NCI-H460 (cell line): ENCODE measurements around the gene TTC7B. TPM values are rescaled to one million over a fixed set of nuclear protein-coding genes. Genes with fewer than 3 reads are reported as not detected.
"Not testable (repeated sequence)": the region's sequence is repeated elsewhere in the genome, so short reads cannot be mapped to it uniquely, and the experiment has no call there.

Experiments
- DNase-seq: peaks from one replicate; pipeline ENCODE4 v3.0.0-alpha.2; 2016; ENCODE audit warnings: low read depth; ENCODE audit errors: extremely low read depth
- polyA plus RNA-seq: library from polyadenylated mRNA; depleted of rRNA; stranded (reverse); fragments of >200 nt; gene quantifications from 2 replicates; pipeline ENCODE4 v1.2.3, GENCODE V29; 2014; cell fraction: nucleus; rRNA removed
- total RNA-seq: library from RNA; depleted of rRNA; stranded (reverse); fragments of >200 nt; shearing (Covaris generic); gene quantifications from 2 replicates; pipeline ENCODE4 v1.2.3, GENCODE V29; 2014; rRNA removed

Gene TTC7B, protein sequence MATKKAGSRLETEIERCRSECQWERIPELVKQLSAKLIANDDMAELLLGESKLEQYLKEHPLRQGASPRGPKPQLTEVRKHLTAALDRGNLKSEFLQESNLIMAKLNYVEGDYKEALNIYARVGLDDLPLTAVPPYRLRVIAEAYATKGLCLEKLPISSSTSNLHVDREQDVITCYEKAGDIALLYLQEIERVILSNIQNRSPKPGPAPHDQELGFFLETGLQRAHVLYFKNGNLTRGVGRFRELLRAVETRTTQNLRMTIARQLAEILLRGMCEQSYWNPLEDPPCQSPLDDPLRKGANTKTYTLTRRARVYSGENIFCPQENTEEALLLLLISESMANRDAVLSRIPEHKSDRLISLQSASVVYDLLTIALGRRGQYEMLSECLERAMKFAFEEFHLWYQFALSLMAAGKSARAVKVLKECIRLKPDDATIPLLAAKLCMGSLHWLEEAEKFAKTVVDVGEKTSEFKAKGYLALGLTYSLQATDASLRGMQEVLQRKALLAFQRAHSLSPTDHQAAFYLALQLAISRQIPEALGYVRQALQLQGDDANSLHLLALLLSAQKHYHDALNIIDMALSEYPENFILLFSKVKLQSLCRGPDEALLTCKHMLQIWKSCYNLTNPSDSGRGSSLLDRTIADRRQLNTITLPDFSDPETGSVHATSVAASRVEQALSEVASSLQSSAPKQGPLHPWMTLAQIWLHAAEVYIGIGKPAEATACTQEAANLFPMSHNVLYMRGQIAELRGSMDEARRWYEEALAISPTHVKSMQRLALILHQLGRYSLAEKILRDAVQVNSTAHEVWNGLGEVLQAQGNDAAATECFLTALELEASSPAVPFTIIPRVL
- 35.0 and 40.9 TPM in 2 replicates for total RNA-seq
- polyA plus RNA-seq: 23.7 and 23.8 TPM in 2 replicates

DNA sequence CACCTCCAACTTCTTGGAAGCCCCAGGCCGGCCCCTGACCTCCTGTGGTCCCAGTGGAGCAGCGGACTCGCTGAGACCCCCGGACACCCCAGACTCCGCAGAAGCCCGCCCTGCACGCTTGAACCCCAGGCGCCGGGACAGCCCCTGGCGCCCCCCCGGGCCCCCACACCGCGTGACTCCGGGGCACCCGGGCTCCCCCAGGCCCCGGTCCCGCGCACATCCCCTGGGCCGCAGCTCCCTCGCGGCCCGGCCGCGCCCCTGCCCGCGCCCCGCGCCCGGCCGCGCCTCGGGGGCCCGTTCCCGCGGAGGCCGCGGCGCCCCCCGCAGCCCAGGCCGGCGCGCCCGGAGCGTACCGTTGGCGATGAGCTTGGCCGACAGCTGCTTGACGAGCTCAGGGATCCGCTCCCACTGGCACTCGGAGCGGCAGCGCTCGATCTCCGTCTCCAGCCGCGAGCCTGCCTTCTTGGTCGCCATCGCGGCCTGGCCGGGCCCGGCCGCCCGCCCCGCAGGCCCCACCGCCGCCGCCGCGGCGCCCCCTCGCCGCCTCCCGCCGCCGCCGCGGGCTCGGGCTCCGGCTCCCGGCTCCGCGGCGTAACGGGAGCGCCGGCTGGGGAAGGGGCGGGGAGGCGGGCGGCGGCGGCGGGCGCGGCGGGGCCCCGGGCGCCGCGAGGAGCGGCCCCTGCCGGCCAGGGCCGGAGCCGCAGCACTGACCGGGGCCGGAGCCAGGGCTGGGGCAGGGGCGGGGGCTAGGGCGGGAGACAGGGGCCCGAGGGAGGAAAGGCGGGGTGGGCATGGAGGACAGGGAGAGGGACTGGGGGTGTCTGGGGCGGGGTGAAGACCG lies at the start of gene TTC7B:
TSS of gene TTC7B (minus strand) at position 609 of the 841 bp plus-strand sequence. CDS start at position 474, 135 bp downstream.
- peak; percentile 32 for DNase-seq

DNA sequence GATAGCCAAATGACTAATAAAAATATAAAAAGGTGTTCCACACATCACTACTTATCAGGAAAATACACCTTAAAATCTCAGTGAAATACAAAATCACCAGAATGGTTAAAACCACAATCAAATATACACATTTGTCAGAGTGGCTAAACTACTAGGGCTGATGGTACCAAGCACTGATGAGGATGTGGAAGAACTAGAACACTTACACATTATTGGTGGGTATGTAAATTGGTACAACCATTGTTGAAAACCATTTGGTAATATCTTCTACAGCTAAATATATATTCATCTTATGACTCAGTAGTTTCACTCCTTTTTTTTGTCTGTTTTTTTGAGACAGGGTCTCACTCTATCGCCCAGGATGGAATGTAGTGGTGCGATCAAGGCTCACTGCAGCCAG lies 48.5 kb upstream of the TTC7B start:
- DNase-seq: no peak

DNA sequence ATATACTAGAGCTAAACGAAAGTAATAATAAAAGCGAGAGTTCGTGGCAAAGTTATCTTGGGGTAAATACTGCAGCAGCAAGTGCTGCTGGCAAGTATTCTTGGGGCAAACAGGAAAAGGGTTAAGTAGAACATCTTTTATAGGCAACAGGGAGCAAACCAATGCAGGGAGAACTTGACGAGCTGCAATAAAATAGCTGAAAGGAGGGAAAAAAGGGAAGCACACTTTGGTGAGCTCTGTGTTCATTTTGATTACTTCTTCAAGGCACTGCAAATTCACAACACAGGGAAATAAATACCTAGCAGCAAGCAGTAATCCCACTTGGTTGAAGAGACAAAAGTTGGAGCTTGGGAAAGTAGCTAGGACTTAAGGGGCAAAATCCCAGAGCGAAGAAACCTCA lies 42.3 kb upstream of the TTC7B start:
- no peak for DNase-seq

DNA sequence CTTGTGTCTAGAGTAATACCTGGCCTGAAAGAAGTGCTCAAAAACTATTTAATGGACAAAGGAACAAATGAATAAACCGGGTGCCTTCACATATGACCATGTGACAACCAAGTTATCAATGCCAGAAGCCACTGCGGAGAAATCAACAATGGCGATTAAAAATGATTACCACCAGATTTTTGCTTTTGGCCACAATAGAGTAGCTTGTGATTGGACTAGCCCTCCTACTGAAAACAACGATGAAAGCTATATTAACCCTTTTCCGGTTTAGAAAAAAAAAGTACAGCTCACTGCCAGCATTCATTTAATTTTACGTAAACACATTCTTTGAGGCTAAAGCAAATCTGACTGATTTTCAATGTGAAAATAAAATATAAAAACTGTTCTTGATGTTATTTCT lies 41.6 kb upstream of the TTC7B start:
- no peak for DNase-seq

DNA sequence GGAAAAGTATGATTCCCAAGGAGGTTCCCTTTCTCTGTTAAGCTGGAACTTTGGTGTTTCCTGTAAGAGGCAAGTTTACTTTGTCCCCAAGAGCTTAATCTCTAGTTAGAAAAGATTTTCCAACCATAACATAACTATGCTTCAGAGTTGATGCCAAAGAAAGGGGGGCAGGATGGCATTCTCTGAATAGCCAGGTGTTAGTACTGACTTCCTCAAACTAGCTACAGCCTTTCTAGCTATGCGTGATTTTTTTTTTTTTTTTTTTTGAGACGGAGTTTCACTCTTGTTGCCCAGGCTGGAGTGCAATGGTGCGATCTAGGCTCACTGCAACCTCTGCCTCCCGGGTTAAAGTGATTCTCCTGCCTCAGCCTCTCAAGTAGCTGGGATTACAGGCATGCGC lies 39.9 kb upstream of the TTC7B start:
- not testable (repeated sequence) for DNase-seq

DNA sequence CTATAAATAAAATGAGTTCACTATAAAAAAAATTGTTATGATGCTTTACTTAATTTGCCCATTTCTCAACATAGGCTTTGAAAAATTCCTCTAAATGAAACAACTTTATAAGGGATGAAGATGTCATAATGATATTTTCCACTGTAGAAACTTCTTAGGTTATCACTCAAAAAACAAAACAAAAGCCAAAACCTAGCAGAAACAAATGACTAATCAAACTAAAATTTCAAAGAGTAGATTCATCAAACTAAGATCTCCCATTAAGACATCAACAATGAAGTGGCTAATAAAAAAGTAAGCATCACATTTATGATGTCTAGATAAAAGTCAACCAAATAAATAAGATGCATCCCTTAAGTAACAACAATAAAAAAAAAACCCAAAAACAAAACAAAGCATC lies 36.9 kb upstream of the TTC7B start:
- no peak for DNase-seq

DNA sequence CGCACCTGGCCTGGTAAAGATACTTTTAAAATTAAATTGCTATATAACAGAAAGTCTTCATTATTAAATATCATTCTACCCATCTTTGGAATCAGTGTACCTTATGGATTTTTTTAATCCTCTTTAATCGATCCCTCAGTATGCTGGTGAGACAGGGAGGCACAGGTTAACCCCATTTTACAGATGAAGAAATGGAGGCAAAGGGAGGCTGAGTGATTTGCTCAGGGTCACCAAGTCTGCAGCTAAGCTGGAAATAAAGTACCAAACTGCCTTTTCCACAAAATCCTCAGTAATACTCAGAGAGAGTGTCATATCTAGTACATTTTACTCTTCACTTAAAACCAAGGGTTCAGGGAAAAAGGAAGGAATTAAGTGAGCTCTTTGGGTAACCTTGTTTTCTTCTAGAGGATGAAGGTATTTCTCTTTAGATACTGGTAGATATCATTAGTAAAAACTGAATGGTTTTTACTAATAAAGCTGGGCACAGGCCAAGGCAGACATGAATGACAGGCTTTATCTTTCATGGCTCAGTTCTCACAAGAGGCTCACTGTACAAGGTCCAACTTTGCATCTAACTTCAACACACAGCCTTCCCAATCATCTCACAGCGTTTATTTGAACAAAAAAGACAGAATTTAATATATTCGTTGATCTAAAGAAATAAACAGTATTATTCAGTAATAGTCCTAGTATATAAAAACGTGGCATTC lies 35.3 kb upstream of the TTC7B start:
- no peak for DNase-seq

DNA sequence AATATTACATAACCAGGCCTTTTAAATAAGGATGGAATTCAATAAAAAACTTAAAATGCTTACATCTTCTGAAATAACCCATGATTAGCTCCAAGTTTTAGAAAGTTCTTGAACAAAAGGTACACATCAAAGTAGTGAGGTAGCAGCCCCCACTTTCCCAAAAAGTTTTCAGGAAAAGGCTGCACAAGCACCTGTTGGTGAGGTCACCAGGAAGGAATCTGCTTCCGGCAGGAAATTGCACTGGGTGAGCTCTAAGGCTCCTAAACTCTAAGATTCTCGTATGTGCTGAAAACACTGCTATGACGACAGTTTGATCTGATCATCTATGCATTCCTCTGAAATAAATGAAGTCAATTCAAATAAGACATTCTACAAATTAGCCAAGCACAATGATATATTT lies 34.3 kb upstream of the TTC7B start:
- no peak for DNase-seq

DNA sequence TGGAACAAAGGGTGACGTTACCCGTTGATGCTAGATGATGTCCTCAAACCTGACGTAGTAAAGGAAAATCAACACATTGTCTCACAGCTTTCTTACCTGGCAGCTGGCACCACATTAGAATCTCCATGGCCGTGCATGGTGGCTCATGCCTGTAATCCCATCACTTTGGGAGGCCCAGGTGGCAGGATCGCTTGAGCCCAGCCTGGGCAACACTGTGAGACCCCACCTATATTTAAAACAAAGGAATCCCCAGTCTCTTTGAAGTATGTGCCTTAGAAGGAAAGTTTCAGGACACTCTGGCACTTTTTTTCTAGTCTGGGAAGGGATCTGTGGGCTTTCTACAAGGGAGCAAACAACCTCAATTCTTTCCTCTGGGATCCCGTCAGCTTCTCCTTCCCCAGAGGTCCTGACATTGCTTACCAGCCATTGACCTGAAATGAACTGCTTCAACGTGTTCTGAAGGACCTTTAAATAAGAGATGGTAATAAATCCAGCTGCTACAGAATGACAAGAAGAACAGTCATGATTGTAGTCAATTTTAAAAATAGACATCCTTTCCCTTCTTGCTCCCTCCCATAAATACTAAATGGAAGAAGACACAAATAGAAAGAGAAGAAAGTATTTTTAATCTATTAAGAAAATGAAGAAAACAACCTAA lies 33.7 kb upstream of the TTC7B start:
- no peak for DNase-seq

DNA sequence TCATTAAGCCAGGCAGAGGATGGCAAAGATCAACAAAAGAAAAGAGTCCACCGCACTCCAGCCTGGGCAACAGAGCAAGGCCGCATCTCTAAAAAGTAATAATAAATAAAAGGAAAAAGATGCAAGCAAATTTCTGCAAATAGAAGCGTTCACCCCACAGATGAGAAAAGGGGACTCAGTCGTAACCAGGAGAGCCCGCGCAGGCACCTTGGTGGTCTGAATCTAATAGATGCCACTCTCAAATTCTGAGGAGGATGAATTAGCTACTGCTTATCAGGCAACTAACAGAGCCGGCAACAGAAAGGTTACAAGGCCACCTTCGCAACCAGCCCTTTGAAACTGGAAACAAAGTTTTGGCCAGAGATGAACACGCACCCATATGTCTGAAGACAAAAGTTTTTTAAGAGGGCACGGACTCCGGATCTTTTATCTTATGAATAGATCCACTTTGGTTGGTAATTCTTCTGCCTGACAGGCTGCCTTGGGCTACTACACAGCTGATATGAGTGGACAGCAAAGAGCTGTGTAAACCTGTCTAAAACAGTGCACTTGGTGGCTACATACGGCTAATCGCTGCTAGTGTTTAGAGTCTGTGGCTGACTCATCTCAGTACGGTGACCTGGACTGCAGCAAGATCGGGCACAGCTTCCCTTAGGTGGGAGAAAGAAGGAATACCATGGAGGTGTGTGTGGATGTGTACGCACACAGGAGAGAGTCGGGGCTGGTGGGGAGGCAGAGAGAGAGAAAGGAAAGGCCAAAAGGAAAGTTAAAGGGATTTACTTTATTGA lies 32.9 kb upstream of the TTC7B start:
- DNase-seq: no peak

DNA sequence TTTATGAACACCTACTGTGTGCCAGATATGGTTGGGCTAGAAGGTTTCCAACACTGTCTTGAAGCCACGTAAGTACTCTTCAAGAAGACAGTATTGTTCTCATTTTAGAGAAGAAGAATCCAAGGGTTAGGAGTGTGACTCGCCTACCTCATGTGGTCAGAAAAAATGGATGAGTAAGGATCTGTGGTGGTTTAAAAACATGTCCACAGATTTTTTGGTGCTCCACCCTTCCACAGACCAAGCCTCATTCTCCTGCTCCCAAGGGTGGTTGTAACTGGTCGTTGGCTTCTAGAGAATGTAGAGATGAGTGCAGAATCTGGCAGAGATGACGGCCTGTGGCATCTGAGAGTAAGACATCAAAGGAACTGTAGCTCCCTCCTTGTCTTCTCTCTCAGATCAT lies 30.3 kb upstream of the TTC7B start:
- DNase-seq: no peak

DNA sequence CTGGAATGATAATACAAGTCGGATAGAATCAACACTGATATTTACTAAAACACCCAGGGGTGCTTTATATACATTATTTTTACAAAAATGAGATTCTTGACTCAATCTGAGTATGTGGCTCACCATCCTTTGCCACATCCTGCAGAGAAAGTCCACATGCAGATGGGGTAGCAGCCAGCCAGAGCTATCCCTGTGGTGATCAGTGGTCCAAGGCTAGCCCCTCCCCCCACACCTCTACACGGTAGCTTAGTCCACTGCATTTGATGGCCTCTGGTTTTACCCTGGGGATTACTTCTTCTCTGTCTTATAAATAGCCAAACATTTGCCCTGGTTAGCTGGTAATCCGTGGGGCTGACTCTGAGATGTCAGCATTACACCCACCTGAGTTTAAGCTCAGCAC lies 28.1 kb upstream of the TTC7B start:
- no peak for DNase-seq

DNA sequence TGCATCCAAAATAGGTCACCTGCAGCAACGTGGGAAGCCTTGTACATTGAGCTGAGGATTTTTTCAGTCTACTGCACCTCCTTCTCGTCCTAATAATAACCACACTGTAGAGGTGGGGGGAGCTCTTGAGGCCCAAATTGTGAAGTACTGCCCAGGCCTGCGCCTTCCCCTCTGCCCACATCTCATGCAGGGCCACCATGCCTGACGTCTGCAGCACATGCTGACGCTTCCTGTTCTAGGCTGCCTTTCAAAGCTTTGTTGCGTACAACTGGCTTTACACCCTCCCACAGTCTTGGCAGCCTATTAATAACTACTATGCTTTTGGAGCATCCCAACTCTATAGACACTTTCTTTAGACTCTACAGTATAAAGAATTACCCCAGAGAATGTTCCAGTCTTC lies 26.5 kb upstream of the TTC7B start:
- no peak for DNase-seq

DNA sequence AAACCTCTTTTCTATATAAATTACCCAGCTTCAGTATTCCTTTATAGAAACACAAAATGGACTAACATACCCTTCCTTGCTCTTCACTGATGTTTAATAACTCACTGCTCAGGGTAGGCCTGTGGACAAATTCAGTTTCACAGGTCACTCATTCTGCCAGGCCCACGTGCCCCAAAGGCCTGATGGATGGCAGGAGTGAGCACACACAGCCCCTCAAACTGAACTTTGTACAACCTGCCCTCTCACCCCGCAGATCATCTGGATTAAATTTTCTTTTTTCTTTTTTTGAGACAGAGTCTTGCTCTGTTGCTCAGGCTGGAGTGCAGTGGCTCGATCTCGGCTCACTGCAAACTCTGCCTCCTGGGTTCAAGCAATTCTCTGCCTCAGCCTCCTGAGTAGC lies 24.4 kb upstream of the TTC7B start:
- not testable (repeated sequence) for DNase-seq

DNA sequence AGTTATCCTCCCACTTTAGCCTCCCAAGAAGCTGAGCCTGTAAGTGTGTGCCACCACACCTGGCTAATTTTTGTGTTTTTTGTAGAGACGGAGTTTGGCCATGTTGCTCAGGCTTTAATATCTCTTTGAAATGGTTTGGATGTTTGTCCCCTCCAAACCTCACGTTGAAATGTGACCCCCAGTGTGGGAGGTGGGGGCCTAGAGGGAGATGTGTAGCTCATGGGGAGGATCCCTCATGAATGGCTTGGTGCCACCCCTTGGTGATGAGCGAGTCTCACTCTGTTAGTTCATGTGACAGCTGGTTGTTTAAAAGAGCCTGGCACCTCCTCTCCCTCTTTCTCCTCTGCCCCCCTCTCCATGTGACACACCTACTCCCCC lies 23.6 kb upstream of the TTC7B start:
- DNase-seq: no peak

DNA sequence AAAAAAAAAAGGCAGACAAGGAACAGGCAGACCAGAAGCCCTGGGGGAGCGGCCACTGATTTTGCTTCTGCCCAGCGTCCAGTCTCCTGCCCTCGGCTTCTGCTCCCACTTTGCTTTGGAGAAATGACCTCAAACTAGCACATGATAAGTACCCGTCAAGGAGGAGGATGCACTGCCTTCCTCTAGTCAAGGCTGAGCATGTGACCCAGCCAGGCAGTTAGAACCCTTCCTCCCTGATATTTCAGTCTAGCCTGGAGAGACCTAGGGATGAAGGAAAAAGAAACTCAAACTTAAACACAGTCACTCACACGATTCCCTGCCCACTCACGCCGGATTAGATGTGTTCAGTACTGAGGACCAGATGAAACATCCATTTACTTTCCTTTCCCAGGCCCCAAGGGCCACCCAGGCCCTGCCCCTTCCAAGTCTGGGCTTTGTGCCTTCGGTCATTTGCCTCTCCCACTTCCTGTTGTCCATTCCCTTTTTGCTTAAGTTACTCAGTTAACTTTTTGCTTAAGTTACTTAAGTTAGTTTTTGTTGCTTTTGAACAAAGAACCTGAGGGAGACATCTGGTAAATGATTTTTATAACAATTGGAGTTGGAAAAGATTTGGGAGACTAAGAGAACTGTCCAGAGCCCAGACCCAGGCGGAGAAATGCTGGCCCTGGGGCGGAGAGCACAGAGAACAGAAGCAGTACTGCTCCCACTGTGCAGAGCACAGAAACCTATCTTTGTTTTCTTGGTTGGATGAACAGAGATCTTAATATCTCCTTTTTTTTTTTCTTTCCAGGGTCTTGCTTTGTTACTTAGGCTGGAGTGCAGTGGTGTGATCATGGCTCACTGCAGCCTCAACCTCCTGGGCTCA lies 23.0 kb upstream of the TTC7B start:
- DNase-seq: no peak

DNA sequence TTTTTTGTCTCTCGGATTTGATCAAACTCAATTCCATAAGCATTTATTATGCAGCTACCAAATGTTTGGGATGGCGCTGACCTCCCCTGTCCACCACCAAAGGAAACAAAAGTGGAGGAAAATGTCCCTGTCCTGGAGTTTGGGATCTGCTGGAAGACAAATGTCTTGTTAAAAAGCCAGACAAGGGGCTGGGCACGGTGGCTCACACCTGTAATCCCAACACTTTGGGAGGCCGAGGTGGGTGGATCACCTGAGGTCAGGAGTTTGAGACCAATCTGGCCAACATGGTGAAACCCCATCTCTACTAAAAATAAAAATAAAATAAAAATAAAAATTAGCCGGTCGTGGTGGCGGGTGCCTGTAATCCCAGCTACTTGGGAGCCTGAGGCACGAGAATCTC lies 22.3 kb upstream of the TTC7B start:
- not testable (repeated sequence) for DNase-seq

DNA sequence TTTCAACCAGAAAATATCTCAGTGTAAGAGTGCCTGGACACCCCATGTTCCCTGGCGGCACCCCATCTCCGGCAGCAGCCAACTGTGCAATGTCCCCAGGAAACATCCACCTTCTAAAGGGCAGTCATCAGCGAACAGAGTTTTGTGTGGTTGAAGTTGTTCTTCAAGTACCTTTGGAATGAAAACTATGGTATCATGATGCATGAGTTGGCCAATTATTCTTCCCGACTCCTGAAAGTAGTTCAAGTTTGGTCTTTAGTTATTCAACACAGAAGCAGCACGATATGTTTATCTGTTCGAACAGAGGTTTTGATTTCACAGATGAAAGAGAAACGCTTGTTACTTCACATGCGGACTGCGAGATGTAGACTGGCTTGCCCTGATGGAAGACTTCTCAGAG lies 21.1 kb upstream of the TTC7B start:
- no peak for DNase-seq
